CD4-positive, alpha-beta T cell treated with Interleukin-6 at 100 ng/mL for 8 hours (primary cell): ENCODE data around the gene TUBGCP2.
"Not testable (repeated sequence)": the region's sequence is repeated elsewhere in the genome, so short reads cannot be mapped to it uniquely, and the experiment has no call there.

ENCODE experiments used
- DNase-seq: peaks from one replicate; pipeline ENCODE4 v3.0.0-alpha.2; 2020; ENCODE audit warnings: mixed read lengths, low spot score

Gene TUBGCP2

GRCh38 chr10:133248334-133248715 lies 60.3 kb downstream of the TUBGCP2 start:
- no peak for DNase-seq

- DNase-seq = no peak
Measured at GRCh38 chr10:133247681-133248333, 60.9 kb downstream of the TUBGCP2 start.

- DNase-seq = no peak
Measured at GRCh38 chr10:133246236-133246626, 62.4 kb downstream of the TUBGCP2 start.

- DNase-seq = no peak
Measured at GRCh38 chr10:133245439-133246235, 63.0 kb downstream of the TUBGCP2 start.

- DNase-seq = no peak
Measured at GRCh38 chr10:133243593-133243992, 65.1 kb downstream of the TUBGCP2 start.

GRCh38 chr10:133242611-133243356 lies 65.9 kb downstream of the TUBGCP2 start:
- DNase-seq = no peak

- DNase-seq = no peak
Measured at GRCh38 chr10:133241501-133242205, 67.0 kb downstream of the TUBGCP2 start.

GRCh38 chr10:133239990-133240389 lies 68.7 kb downstream of the TUBGCP2 start:
- DNase-seq = no peak

- no peak for DNase-seq
Measured at GRCh38 chr10:133238466-133238804, 70.2 kb downstream of the TUBGCP2 start.

GRCh38 chr10:133237588-133238465 lies 70.8 kb downstream of the TUBGCP2 start, which contains the start of gene VENTX:
VENTX (plus strand) TSS chr10:133237855; CDS start chr10:133237915, 60 bp downstream.
- no peak for DNase-seq

GRCh38 chr10:133237241-133237587 lies 71.5 kb downstream of the TUBGCP2 start:
- DNase-seq = no peak

- no peak for DNase-seq
Measured at GRCh38 chr10:133236401-133237240, 72.1 kb downstream of the TUBGCP2 start.

- DNase-seq = no peak
Measured at GRCh38 chr10:133235932-133236331, 72.7 kb downstream of the TUBGCP2 start.

- no peak for DNase-seq
Measured at GRCh38 chr10:133235265-133235855, 73.3 kb downstream of the TUBGCP2 start.

GRCh38 chr10:133234796-133235195 lies 73.9 kb downstream of the TUBGCP2 start:
- DNase-seq = not testable (repeated sequence)

GRCh38 chr10:133231946-133232574 lies 76.6 kb downstream of the TUBGCP2 start:
- DNase-seq = no peak

GRCh38 chr10:133231244-133231945 lies 77.3 kb downstream of the TUBGCP2 start:
- DNase-seq = no peak

- DNase-seq = no peak
Measured at GRCh38 chr10:133230387-133231195, 78.1 kb downstream of the TUBGCP2 start.
